Peyer's patch (tissue), 4 donors: ENCODE data around the gene RBM23.

ENCODE experiments used
- CTCF ChIP-seq, 6 experiments: fragments of 450-650 bp in 4 of 6; fragments of 200-600 bp in 2 of 6; sonication (generic) in 1 of 6; IDR thresholded peaks; one replicate each; pipeline ENCODE4 v1.5.1; 2017 to 2019; ENCODE audit warnings: antibody characterized with exemption in 6 of 6, mild to moderate bottlenecking in 3 of 6, moderate library complexity in 1 of 6
- POLR2A ChIP-seq, 2 donors: fragments of 450-650 bp; IDR thresholded peaks; one replicate each; pipeline ENCODE4 v1.5.1; 2017; ENCODE audit warnings: antibody characterized with exemption in 2 of 2, mild to moderate bottlenecking in 2 of 2, moderate library complexity in 2 of 2

GRCh38 chr14:22883173-22883976 is 35.6 kb downstream of the RBM23 start, which contains the start of gene REM2:
- TF ChIP-seq CTCF (IDR thresholded peaks at IDR 0.05) (no peak), POLR2A (IDR thresholded peaks at IDR 0.05) (no peak)
